Stomach (tissue), 9 donors: ENCODE results near the gene ST6GALNAC3. TPM values are rescaled to one million over a fixed set of nuclear protein-coding genes. Genes with fewer than 3 reads are reported as not detected.

Experiments
- DNase-seq, 2 donors: peaks; one replicate each; pipeline versions ENCODE4 v3.0.0 to v3.0.0-alpha.2; 2013 to 2019
- H3K27ac ChIP-seq, 5 donors: fragments of 200-600 bp in 4 of 5; sonication (generic) in 4 of 5; one replicate each; pipeline ENCODE4 v1.5.1; 2013 to 2019; ENCODE audit warnings: mild to moderate bottlenecking in 1 of 5, moderate library complexity in 1 of 5
- H3K27me3 ChIP-seq, 3 donors: fragments of 200-600 bp; sonication (generic); one replicate each; pipeline ENCODE4 v1.5.1; 2017 to 2019; ENCODE audit warnings: mixed run types in 1 of 3
- H3K36me3 ChIP-seq, 4 donors: fragments of 200-600 bp; sonication (generic); 1 replicate in 3 of 4; 2 replicates in 1 of 4; pipeline ENCODE4 v1.5.1; 2016 to 2019
- H3K4me1 ChIP-seq, 4 donors: fragments of 200-600 bp; sonication (generic); one replicate each; pipeline ENCODE4 v1.5.1; 2016 to 2019
- H3K4me3 ChIP-seq, 4 donors: fragments of 200-600 bp; sonication (generic) in 3 of 4; one replicate each; pipeline ENCODE4 v1.5.1; 2016 to 2019; ENCODE audit warnings: mild to moderate bottlenecking in 1 of 4
- H3K9me3 ChIP-seq, 4 donors: fragments of 200-600 bp; sonication (generic); one replicate each; pipeline ENCODE4 v1.5.1; 2016 to 2019
- EP300 ChIP-seq: sonication (generic); formaldehyde crosslinking; IDR thresholded peaks from one replicate; pipeline ENCODE4 v1.6.1; 2017; ENCODE audit warnings: antibody characterized with exemption
- POLR2A ChIP-seq, 4 donors: fragments of 450-650 bp; IDR thresholded peaks; one replicate each; pipeline ENCODE4 v1.6.1; 2016; ENCODE audit warnings: antibody characterized with exemption in 4 of 4, control low read depth in 2 of 4, mild to moderate bottlenecking in 1 of 4, moderate library complexity in 1 of 4
- POLR2AphosphoS5 ChIP-seq, 3 donors: sonication (generic); formaldehyde crosslinking; IDR thresholded peaks; one replicate each; pipeline ENCODE4 v1.6.1; 2016; ENCODE audit warnings: antibody characterized with exemption in 3 of 3
- WGBS, 5 donors: extraction: QIAGEN DNeasy Blood & Tissue Kit in 3 of 5; methylation state at CpG; one replicate each; pipeline versions ENCODE4 v1.1.5 to v1.1.7; 2013 to 2018; 5-methylcytosine and 5-hydroxymethylcytosine counted together
- intact Hi-C: fragments of 100-400 bp; cut with DNase I; formaldehyde crosslinking; loops from one replicate; pipeline ENCODE4 v1.15.1; 2023; ENCODE audit warnings: low total_unique reads
- polyA plus RNA-seq, 3 donors: library from polyadenylated mRNA; stranded (reverse); fragments of 200-250 nt; gene quantifications; one replicate each; pipeline ENCODE4 v1.2.3, GENCODE V29; 2013
- total RNA-seq, 5 donors: library from RNA; depleted of rRNA; stranded (reverse); fragments of >200 nt; gene quantifications; one replicate each; pipeline versions ENCODE4 v1.1.0 to v1.2.3, GENCODE V29; 2014 to 2016
- TF ChIP-seq, protein P1 (sequence below), 7 experiments: fragments of 450-650 bp in 4 of 7; fragments of 200-600 bp in 3 of 7; sonication (generic) in 3 of 7; IDR thresholded peaks; one replicate each; pipeline ENCODE4 v1.5.1; 2016 to 2019; ENCODE audit warnings: antibody characterized with exemption in 7 of 7, control low read depth in 2 of 7, mild to moderate bottlenecking in 1 of 7
- donor health status: healthy with polysubstance abuse.
- donor health status: Bipolar disorder and iron deficiency.
- donor health status: healthy.

ST6GALNAC3 gene
- total and polyA plus RNA-seq, 8 donors, result under 0.01 to 21.7 (median 1.2) TPM; not detected in 1

DNA sequence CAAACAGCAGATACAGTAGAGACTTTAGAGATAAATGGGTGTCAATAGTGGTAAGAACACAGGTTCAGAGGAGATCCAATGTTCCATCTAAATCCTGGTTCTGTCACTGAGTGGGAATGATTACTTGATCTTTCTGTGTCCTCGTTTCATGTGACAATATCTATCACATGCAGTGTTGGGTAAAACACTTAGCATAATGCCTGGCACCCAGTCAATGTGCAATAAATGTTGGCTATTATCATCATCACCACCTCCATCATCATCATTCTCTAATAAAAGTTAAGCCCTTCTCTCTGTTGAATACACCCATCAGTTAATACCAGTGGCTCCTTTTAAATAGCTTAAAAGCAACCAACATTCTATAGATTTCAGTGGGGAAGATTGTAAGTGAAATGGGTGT lies 184.7 kb downstream of the ST6GALNAC3 start:
- H3K27ac ChIP-seq, result no peak overlapping the region
- TF ChIP-seq POLR2A (IDR thresholded peaks at IDR 0.05) (no peak), EP300 (no peak), POLR2AphosphoS5 (IDR thresholded peaks at IDR 0.05) (no peak)
- TF ChIP-seq, protein P1, sequence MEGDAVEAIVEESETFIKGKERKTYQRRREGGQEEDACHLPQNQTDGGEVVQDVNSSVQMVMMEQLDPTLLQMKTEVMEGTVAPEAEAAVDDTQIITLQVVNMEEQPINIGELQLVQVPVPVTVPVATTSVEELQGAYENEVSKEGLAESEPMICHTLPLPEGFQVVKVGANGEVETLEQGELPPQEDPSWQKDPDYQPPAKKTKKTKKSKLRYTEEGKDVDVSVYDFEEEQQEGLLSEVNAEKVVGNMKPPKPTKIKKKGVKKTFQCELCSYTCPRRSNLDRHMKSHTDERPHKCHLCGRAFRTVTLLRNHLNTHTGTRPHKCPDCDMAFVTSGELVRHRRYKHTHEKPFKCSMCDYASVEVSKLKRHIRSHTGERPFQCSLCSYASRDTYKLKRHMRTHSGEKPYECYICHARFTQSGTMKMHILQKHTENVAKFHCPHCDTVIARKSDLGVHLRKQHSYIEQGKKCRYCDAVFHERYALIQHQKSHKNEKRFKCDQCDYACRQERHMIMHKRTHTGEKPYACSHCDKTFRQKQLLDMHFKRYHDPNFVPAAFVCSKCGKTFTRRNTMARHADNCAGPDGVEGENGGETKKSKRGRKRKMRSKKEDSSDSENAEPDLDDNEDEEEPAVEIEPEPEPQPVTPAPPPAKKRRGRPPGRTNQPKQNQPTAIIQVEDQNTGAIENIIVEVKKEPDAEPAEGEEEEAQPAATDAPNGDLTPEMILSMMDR (IDR thresholded peaks at IDR 0.05), result no peak
- intact Hi-C loops, result no loop called here
- 79 to 100% (median 87%) methylated on average over 1 of the region's 1 CpG for WGBS, 5 donors
- no peak for DNase-seq
- no peak overlapping the region for H3K4me3 ChIP-seq
- H3K27me3 ChIP-seq, result no peaks in the 10 kb centered on the region
- no peaks in the 10 kb centered on the region for H3K9me3 ChIP-seq
- H3K36me3 ChIP-seq, result no peaks in the 10 kb centered on the region
- H3K4me1 ChIP-seq, result peaks cover 0 to 6% (median 2%) of the 10 kb centered on the region in 4 donors

- H3K4me1 ChIP-seq, result peaks cover 0 to 3% (median 0%) of the 10 kb centered on the region in 4 donors
- H3K27me3 ChIP-seq, result no peaks in the 10 kb centered on the region
- no peak overlapping the region for H3K4me3 ChIP-seq
- no peaks in the 10 kb centered on the region for H3K9me3 ChIP-seq
- no peak overlapping the region for H3K27ac ChIP-seq
- intact Hi-C loops, result no loop called here
- 55 to 71% (median 59%) methylated on average over 2 of the region's 2 CpGs for WGBS, 5 donors
- no peak for DNase-seq
- TF ChIP-seq EP300, result no peak
- TF ChIP-seq, protein P1 (IDR thresholded peaks at IDR 0.05), result no peak
- no peak for TF ChIP-seq POLR2A (IDR thresholded peaks at IDR 0.05)
- TF ChIP-seq POLR2AphosphoS5 (IDR thresholded peaks at IDR 0.05), result no peak
- H3K36me3 ChIP-seq, result no peaks in the 10 kb centered on the region
These were observed 185.7 kb downstream of the ST6GALNAC3 start for GRCh38 chr1:76260279-76260678.

DNA sequence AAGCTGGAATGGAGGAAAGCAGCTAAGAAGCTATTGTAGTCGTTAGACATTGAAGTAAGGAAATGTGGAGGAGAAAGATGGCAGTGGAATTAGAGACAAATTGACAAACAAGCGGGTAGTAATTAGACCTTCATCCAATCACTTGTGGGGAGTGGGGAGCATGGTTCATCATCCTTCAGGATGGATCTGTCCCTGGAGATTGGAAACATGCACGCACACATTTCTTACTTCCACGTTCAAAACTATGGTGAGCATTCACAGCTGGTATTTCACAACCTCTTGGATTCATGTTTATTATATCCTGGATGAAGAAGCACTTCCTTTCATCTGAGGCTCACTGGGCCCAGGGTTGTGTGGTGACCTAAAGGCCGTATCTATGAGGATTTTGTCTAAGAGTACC lies 188.1 kb downstream of the ST6GALNAC3 start:
- 77 to 88% (median 86%) methylated on average over 5 of the region's 5 CpGs for WGBS, 5 donors
- no peak overlapping the region for H3K27ac ChIP-seq
- intact Hi-C loops, result no loop called here
- H3K36me3 ChIP-seq, result no peaks in the 10 kb centered on the region
- DNase-seq, result no peak
- H3K9me3 ChIP-seq, result no peaks in the 10 kb centered on the region
- no peaks in the 10 kb centered on the region for H3K4me1 ChIP-seq
- H3K27me3 ChIP-seq, result no peaks in the 10 kb centered on the region
- H3K4me3 ChIP-seq, result no peak overlapping the region
- TF ChIP-seq EP300 (no peak), POLR2AphosphoS5 (IDR thresholded peaks at IDR 0.05) (no peak), POLR2A (IDR thresholded peaks at IDR 0.05) (no peak)
- TF ChIP-seq, protein P1 (IDR thresholded peaks at IDR 0.05), result no peak

DNA sequence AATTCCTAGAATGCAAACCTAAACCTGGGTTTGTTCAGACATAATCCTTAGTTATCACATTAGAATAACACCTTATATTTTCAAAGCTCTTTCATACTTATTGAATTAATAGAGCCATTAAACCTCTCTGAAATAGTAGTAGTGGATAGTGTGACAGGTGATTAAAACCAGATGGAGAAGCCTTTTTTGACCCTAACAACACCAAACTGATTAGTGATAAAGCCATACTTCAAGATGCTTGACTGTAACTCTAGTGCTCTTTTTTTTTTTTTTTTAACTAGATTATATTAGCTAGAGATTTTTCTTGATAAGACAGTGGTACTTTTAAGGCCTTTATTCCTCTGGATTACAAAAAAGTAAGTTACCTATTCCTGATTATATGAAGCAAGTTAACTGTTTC lies 190.1 kb downstream of the ST6GALNAC3 start:
- intact Hi-C loops, result no loop called here
- no peaks in the 10 kb centered on the region for H3K27me3 ChIP-seq
- no peaks in the 10 kb centered on the region for H3K36me3 ChIP-seq
- no peak for TF ChIP-seq POLR2A (IDR thresholded peaks at IDR 0.05)
- TF ChIP-seq POLR2AphosphoS5 (IDR thresholded peaks at IDR 0.05), result no peak
- TF ChIP-seq, protein P1 (IDR thresholded peaks at IDR 0.05), result no peak
- no peak for TF ChIP-seq EP300
- H3K4me1 ChIP-seq, result peaks cover 0 to 10% (median 2%) of the 10 kb centered on the region in 4 donors
- no peak overlapping the region for H3K4me3 ChIP-seq
- no peak overlapping the region for H3K27ac ChIP-seq
- DNase-seq, result no peak
- H3K9me3 ChIP-seq, result no peaks in the 10 kb centered on the region
